HL-60 (cell line): ENCODE measurements around the gene EYA2.

Source experiments
- DNase-seq, 2 experiments: peaks; one replicate each; pipeline ENCODE4 v3.0.0-alpha.2; 2010 to 2020; ENCODE audit warnings: low read depth in 1 of 2, low spot score in 1 of 2
- H3K27ac ChIP-seq: fragments of 250-450 bp; sonication (Bioruptor Pico); replicated peaks from 2 replicates; pipeline ENCODE4 v1.5.1; 2020; ENCODE audit warnings: mild to moderate bottlenecking, moderate library complexity
- H3K27me3 ChIP-seq: fragments of 250-450 bp; sonication (Bioruptor Pico); 2 replicates; pipeline ENCODE4 v1.5.1; 2021; ENCODE audit warnings: mild to moderate bottlenecking, moderate library complexity; ENCODE audit not compliant: insufficient read depth, poor library complexity, severe bottlenecking
- H3K4me3 ChIP-seq: replicated peaks from 2 replicates; pipeline ENCODE4 v1.5.1; 2011; ENCODE audit warnings: mild to moderate bottlenecking, control low read depth, low read length; ENCODE audit not compliant: insufficient read depth
- GABPA ChIP-seq: IDR thresholded peaks from 2 replicates; pipeline ENCODE4 v1.6.1; 2012; ENCODE audit warnings: low read depth
- POLR2AphosphoS5 ChIP-seq: IDR thresholded peaks from 2 replicates; pipeline ENCODE4 v1.6.1; 2012; ENCODE audit warnings: low read depth
- SPI1 ChIP-seq: IDR thresholded peaks from 2 replicates; pipeline ENCODE4 v1.6.1; 2012; ENCODE audit warnings: low read depth, mild to moderate bottlenecking, borderline replicate concordance
- TF ChIP-seq, protein P1 (sequence below): IDR thresholded peaks from 2 replicates; pipeline ENCODE4 v1.6.1; 2012; ENCODE audit warnings: low read depth; ENCODE audit not compliant: insufficient replicate concordance
- TF ChIP-seq, protein P2 (sequence below): IDR thresholded peaks from one replicate; pipeline ENCODE4 v1.5.1; 2011; ENCODE audit warnings: low read length, control low read depth, inconsistent platforms; ENCODE audit not compliant: insufficient read depth

The EYA2 gene

DNA sequence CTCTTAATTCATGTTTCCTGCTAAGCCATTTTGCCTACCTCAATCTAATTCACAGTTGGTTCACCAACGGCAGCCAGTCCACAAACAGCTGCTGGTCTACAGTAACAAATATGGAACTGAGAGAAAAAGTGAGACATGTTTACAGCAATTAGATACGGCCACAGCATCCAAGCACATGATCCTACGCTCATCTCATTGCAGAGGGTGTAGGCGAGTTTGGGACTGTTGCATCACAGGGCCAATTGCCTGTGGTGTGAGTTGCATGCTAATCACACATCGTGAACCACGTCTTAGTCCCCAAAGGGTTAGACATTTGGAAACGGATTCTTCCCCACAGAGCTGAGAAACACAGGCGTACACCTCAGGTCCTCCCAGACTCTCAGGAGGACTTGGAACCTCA is 166.9 kb downstream of the EYA2 start:
- TF ChIP-seq, protein P1, sequence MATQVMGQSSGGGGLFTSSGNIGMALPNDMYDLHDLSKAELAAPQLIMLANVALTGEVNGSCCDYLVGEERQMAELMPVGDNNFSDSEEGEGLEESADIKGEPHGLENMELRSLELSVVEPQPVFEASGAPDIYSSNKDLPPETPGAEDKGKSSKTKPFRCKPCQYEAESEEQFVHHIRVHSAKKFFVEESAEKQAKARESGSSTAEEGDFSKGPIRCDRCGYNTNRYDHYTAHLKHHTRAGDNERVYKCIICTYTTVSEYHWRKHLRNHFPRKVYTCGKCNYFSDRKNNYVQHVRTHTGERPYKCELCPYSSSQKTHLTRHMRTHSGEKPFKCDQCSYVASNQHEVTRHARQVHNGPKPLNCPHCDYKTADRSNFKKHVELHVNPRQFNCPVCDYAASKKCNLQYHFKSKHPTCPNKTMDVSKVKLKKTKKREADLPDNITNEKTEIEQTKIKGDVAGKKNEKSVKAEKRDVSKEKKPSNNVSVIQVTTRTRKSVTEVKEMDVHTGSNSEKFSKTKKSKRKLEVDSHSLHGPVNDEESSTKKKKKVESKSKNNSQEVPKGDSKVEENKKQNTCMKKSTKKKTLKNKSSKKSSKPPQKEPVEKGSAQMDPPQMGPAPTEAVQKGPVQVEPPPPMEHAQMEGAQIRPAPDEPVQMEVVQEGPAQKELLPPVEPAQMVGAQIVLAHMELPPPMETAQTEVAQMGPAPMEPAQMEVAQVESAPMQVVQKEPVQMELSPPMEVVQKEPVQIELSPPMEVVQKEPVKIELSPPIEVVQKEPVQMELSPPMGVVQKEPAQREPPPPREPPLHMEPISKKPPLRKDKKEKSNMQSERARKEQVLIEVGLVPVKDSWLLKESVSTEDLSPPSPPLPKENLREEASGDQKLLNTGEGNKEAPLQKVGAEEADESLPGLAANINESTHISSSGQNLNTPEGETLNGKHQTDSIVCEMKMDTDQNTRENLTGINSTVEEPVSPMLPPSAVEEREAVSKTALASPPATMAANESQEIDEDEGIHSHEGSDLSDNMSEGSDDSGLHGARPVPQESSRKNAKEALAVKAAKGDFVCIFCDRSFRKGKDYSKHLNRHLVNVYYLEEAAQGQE: no peak
- TF ChIP-seq GABPA (no peak), POLR2AphosphoS5 (no peak), SPI1 (no peak)
- TF ChIP-seq, protein P2, sequence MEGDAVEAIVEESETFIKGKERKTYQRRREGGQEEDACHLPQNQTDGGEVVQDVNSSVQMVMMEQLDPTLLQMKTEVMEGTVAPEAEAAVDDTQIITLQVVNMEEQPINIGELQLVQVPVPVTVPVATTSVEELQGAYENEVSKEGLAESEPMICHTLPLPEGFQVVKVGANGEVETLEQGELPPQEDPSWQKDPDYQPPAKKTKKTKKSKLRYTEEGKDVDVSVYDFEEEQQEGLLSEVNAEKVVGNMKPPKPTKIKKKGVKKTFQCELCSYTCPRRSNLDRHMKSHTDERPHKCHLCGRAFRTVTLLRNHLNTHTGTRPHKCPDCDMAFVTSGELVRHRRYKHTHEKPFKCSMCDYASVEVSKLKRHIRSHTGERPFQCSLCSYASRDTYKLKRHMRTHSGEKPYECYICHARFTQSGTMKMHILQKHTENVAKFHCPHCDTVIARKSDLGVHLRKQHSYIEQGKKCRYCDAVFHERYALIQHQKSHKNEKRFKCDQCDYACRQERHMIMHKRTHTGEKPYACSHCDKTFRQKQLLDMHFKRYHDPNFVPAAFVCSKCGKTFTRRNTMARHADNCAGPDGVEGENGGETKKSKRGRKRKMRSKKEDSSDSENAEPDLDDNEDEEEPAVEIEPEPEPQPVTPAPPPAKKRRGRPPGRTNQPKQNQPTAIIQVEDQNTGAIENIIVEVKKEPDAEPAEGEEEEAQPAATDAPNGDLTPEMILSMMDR: no peak
- H3K27ac ChIP-seq: no peak overlapping the region
- H3K4me3 ChIP-seq: no peak overlapping the region
- no peak for DNase-seq
- H3K27me3 ChIP-seq: no peaks in the 10 kb centered on the region

DNA sequence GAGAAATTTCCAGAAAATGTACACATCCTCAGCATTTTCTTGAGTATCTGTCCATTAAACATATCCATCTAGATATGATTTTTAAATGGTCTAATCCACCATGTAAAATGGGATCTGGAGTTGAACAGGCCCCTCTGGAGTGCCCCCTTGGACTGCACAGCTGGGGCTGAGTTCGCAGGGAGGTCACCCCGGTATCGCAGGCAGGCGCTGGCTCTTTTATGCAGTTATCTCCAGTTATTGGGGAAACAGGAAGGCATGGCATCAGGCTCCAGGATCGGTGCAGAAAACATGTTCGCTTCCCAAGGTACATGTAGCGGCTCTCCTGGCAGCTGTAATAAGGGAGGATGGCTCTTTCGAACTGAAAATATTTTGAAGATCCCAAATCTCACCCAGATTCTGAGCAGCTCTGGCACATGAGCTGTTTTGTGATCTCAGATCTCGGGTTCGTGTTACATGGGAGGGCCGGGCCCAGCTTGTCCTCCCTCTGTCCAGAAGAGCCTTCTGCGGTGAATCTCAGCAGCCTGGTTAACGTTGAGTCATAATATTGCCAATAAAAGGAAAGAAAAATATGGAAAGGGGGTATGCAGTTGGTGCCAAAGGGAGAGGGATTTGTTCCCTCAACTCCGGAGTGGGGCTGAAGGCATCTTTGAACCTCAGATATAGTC is 167.7 kb downstream of the EYA2 start:
- no peak for DNase-seq
- no peak overlapping the region for H3K27ac ChIP-seq
- no peak for TF ChIP-seq GABPA
- TF ChIP-seq POLR2AphosphoS5: no peak
- TF ChIP-seq, protein P1: no peak
- TF ChIP-seq, protein P2: no peak
- TF ChIP-seq SPI1: no peak

DNA sequence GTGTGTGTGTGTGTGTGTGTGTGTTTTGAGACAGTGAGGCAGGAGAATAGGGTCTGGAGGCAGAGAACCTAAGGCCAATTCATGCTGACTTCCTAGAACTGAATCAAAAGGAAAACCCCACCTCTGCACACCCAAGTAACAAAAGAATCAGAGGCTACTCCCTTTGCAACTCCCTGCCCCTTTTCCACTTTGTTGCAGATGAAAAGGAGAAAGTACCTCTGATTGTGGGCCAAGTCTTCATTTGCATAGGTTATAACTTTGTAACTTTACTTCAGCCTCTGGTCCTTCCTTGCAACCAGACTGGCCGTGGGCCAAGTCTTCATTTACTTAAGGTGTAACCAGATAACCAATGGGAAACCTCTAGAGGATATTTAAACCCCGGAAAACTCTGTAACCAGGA is 168.8 kb downstream of the EYA2 start:
- H3K4me3 ChIP-seq: no peak overlapping the region
- no peak for DNase-seq
- TF ChIP-seq, protein P2: no peak
- TF ChIP-seq, protein P1: no peak
- TF ChIP-seq POLR2AphosphoS5 (no peak), GABPA (no peak)
- H3K27me3 ChIP-seq: no peaks in the 10 kb centered on the region
- no peak overlapping the region for H3K27ac ChIP-seq

More for the DNA sequence above, 167.7 kb downstream of the EYA2 start:
- no peak overlapping the region for H3K4me3 ChIP-seq
- H3K27me3 ChIP-seq: no peaks in the 10 kb centered on the region
